Measurements from ENCODE around the gene CANX. TPM values are rescaled to one million over a fixed set of nuclear protein-coding genes. Genes with fewer than 3 reads are reported as not detected.
"Not testable (repeated sequence)": the region's sequence is repeated elsewhere in the genome, so short reads cannot be mapped to it uniquely, and the experiment has no call there.

Gene CANX
- total RNA-seq, 1 donor from 2014 or later: 695 TPM

- peaks cover 14% of the 10 kb centered on the region for H3K4me1 Mint-ChIP-seq (ENCODE audit: low read depth)
- H3K9me3 Mint-ChIP-seq (ENCODE audit: low read depth): no peaks in the 10 kb centered on the region
- no peak for TF ChIP-seq CTCF (IDR thresholded peaks at IDR 0.05)
- H3K27ac Mint-ChIP-seq (ENCODE audit: unreplicated experiment): no peak overlapping the region
- no peak overlapping the region for H3K4me3 Mint-ChIP-seq (ENCODE audit: unreplicated experiment)
- peaks cover 3% of the 10 kb centered on the region for H3K36me3 Mint-ChIP-seq (ENCODE audit: low read depth)
- DNase-seq (ENCODE audit: low spot score): no peak
- H3K27me3 Mint-ChIP-seq (ENCODE audit: low read depth): no peaks in the 10 kb centered on the region
Measured at GRCh38 chr5:179694561-179694960, 4.2 kb upstream of the CANX start.

- no peak overlapping the region for H3K27ac Mint-ChIP-seq (ENCODE audit: unreplicated experiment)
Measured at GRCh38 chr5:179696603-179697002, 2.2 kb upstream of the CANX start.

GRCh38 chr5:179697108-179697507 lies 1.7 kb upstream of the CANX start:
- Mint-ChIP-seq H3K27ac (ENCODE audit: unreplicated experiment) (peak overlapping the region; percentile 99), H3K9me3 (ENCODE audit: low read depth) (no peaks in the 10 kb centered on the region), H3K27me3 (ENCODE audit: low read depth) (no peaks in the 10 kb centered on the region), H3K4me3 (ENCODE audit: unreplicated experiment) (peak overlapping the region; percentile 13), H3K36me3 (ENCODE audit: low read depth) (peaks cover 2% of the 10 kb centered on the region), H3K4me1 (ENCODE audit: low read depth) (peaks cover 29% of the 10 kb centered on the region)
- DNase-seq (ENCODE audit: low spot score): peak; percentile 21
- no peak for TF ChIP-seq CTCF (IDR thresholded peaks at IDR 0.05)

More at GRCh38 chr5:179696603-179697002, 2.2 kb upstream of the CANX start:
- Mint-ChIP-seq H3K27me3 (ENCODE audit: low read depth) (no peaks in the 10 kb centered on the region), H3K4me3 (ENCODE audit: unreplicated experiment) (no peak overlapping the region), H3K36me3 (ENCODE audit: low read depth) (no peaks in the 10 kb centered on the region), H3K9me3 (ENCODE audit: low read depth) (no peaks in the 10 kb centered on the region), H3K4me1 (ENCODE audit: low read depth) (peaks cover 26% of the 10 kb centered on the region)
- DNase-seq (ENCODE audit: low spot score): no peak
- TF ChIP-seq CTCF (IDR thresholded peaks at IDR 0.05): no peak

GRCh38 chr5:179697543-179697942 lies 1.2 kb upstream of the CANX start:
- not testable (repeated sequence) for H3K36me3 Mint-ChIP-seq (ENCODE audit: low read depth); H3K27me3 Mint-ChIP-seq (ENCODE audit: low read depth); DNase-seq (ENCODE audit: low spot score); H3K9me3 Mint-ChIP-seq (ENCODE audit: low read depth)
- H3K4me3 Mint-ChIP-seq (ENCODE audit: unreplicated experiment): peak overlapping the region; percentile 88
- peaks cover 33% of the 10 kb centered on the region for H3K4me1 Mint-ChIP-seq (ENCODE audit: low read depth)
- peak overlapping the region; percentile 99 for H3K27ac Mint-ChIP-seq (ENCODE audit: unreplicated experiment)

GRCh38 chr5:179697993-179698934 lies 503 bp upstream of the CANX start:
- H3K36me3 Mint-ChIP-seq (ENCODE audit: low read depth): peaks cover 6% of the 10 kb centered on the region
- H3K4me3 Mint-ChIP-seq (ENCODE audit: unreplicated experiment): peak overlapping the region; percentile 88
- H3K27ac Mint-ChIP-seq (ENCODE audit: unreplicated experiment): peak overlapping the region; percentile 99
- no peak for TF ChIP-seq CTCF (IDR thresholded peaks at IDR 0.05)
- peaks cover 35% of the 10 kb centered on the region for H3K4me1 Mint-ChIP-seq (ENCODE audit: low read depth)
- H3K27me3 Mint-ChIP-seq (ENCODE audit: low read depth): no peaks in the 10 kb centered on the region
- peak; percentile 100 for DNase-seq (ENCODE audit: low spot score)
- no peaks in the 10 kb centered on the region for H3K9me3 Mint-ChIP-seq (ENCODE audit: low read depth)
